ENCODE measurements around the gene RPS6KA5. TPM values are rescaled to one million over a fixed set of nuclear protein-coding genes. Genes with fewer than 3 reads are reported as not detected.
A peak's percentile ranks its signal among the peaks of the same experiment; 100 is the strongest.

RPS6KA5 gene
- polyA plus RNA-seq, 2 of the 4 experiments (the other 2 are of a cell fraction), result 2.2 to 4.1 TPM

GRCh38 chr14:90936757-90937440 is 123.5 kb downstream of the RPS6KA5 start:
- 66% methylated on average over 3 of the region's 3 CpGs for WGBS (ENCODE audit: missing lambda C conversion rate)
- FAIRE-seq (no peak), ATAC-seq (no peak), DNase-seq (ENCODE audit: low read depth in 1 of 2, low spot score in 1 of 2) (no peak)
- Histone ChIP-seq H3K4me3 (no peak overlapping the region), H3K4me2 (no peak overlapping the region), H3K4me1 (no peaks in the 10 kb centered on the region), H3K9me3 (peaks cover 19% of the 10 kb centered on the region; the same call in 1 of the 3 replicates), H3K27ac (no peak overlapping the region)
- TF ChIP-seq PBX3 (IDR thresholded peaks at IDR 0.05), result no peak
- TF ChIP-seq RAD21 (conservative IDR thresholded peaks at IDR 0.05 in 1 of 2, IDR thresholded peaks at IDR 0.05 in 1 of 2), result no peak
- TF ChIP-seq EHMT2 (IDR thresholded peaks at IDR 0.05; ENCODE audit: low read depth), result no peak
- no peak for TF ChIP-seq ZNF302 (CRISPR knock-in tag; IDR thresholded peaks at IDR 0.05)
- ChIA-PET CTCF (no interaction called here), POLR2A (no interaction called here)

DNA sequence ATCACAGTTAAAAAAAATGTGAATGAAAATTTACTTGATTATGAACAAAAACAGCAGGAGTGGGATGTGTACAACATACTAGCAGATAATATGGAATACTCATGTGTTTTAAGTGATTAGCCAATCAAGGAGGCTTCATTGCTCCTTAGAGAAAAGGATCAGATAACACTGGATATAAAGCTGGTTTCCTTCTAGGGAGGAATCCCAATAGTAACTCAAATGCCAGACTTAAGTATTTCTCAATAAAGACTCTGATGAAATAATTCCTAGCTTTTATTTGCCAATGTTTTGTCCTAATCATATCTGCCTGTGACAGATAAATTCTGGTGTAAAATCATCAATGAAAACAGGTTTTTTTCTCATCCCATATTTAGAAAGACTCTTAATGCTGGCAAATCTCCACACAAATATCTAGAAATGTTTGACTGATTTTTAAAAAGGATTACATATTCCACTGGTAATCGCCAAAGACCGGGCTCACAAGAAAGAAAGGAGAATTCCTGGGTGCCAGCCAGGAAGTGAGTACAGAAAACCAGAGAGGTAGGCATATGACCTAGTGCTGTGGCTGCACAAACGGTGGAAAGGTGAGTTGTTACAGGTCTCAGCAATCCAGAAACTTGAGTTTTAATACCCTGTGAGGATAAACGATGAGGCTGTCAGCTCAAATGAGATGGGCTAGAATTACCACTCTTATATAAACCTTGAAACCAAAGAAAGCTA is 135.7 kb downstream of the RPS6KA5 start:
- ATAC-seq (no peak), DNase-seq (ENCODE audit: low read depth in 1 of 2, low spot score in 1 of 2) (no peak), FAIRE-seq (no peak)
- TF ChIP-seq HEYL (CRISPR knock-in tag; IDR thresholded peaks at IDR 0.05) (no peak), EP300 (IDR thresholded peaks at IDR 0.05) (no peak), BHLHE40 (IDR thresholded peaks at IDR 0.05; ENCODE audit: low read depth, low read length) (no peak), KDM1A (IDR thresholded peaks at IDR 0.05; ENCODE audit: low read depth) (no peak), TP53 (CRISPR knock-in tag; IDR thresholded peaks at IDR 0.05) (no peak), TFCP2L1 (CRISPR knock-in tag; IDR thresholded peaks at IDR 0.05) (no peak), MAFK (IDR thresholded peaks at IDR 0.05; ENCODE audit: partially characterized antibody) (no peak), HMGXB4 (CRISPR knock-in tag; IDR thresholded peaks at IDR 0.05; ENCODE audit: borderline replicate concordance) (no peak), E2F6 (IDR thresholded peaks at IDR 0.05; ENCODE audit: borderline replicate concordance, low read depth) (no peak), NPAS2 (CRISPR knock-in tag; IDR thresholded peaks at IDR 0.05; ENCODE audit: borderline replicate concordance) (no peak), CEBPB (IDR thresholded peaks at IDR 0.05) (no peak)
- TF ChIP-seq, protein P1, sequence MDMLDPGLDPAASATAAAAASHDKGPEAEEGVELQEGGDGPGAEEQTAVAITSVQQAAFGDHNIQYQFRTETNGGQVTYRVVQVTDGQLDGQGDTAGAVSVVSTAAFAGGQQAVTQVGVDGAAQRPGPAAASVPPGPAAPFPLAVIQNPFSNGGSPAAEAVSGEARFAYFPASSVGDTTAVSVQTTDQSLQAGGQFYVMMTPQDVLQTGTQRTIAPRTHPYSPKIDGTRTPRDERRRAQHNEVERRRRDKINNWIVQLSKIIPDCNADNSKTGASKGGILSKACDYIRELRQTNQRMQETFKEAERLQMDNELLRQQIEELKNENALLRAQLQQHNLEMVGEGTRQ (IDR thresholded peaks at IDR 0.05), result no peak
- 37% methylated on average over 4 of the region's 4 CpGs for whole genome bisulfite sequencing (ENCODE audit: missing lambda C conversion rate)
- ChIA-PET POLR2A (no interaction called here), CTCF (interaction anchor here (1.1 to 1.4 kb wide), 2 partner anchors 22 to 54 kb away, joined by 3 to 4 read pairs; no protein-coding TSS in a partner anchor)
- Histone ChIP-seq H3K4me1 (no peaks in the 10 kb centered on the region), H3K9me3 (no peaks in the 10 kb centered on the region), H3K4me3 (no peak overlapping the region), H3K4me2 (no peak overlapping the region), H3K27ac (peak overlapping the region in 1 of 2 experiments; percentile 22; a peak in 1 of 6 replicates)

GRCh38 chr14:90922141-90922540 is 138.3 kb downstream of the RPS6KA5 start:
- ChIA-PET POLR2A (no interaction called here), CTCF (interaction anchor here (2.6 kb wide), 1 partner anchor 19 kb away, joined by 9 read pairs; no protein-coding TSS in a partner anchor)
- no peak overlapping the region for H3K4me2 ChIP-seq
- H3K9me3 ChIP-seq, result no peaks in the 10 kb centered on the region
- FAIRE-seq, result no peak
- H3K27ac ChIP-seq, result no peak overlapping the region
- DNase-seq (ENCODE audit: low read depth in 1 of 2, low spot score in 1 of 2), result no peak
- no peak for ATAC-seq
- no peaks in the 10 kb centered on the region for H3K4me1 ChIP-seq
- 66% methylated on average over 4 of the region's 4 CpGs for WGBS (ENCODE audit: missing lambda C conversion rate)
- TF ChIP-seq FOSL2 (IDR thresholded peaks at IDR 0.05), result no peak
- no peak for TF ChIP-seq FOSL2 (CRISPR knock-in tag; IDR thresholded peaks at IDR 0.05)
- no peak for TF ChIP-seq FOSB (CRISPR knock-in tag; IDR thresholded peaks at IDR 0.05)
- TF ChIP-seq, protein P2, sequence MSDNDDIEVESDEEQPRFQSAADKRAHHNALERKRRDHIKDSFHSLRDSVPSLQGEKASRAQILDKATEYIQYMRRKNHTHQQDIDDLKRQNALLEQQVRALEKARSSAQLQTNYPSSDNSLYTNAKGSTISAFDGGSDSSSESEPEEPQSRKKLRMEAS (IDR thresholded peaks at IDR 0.05), result no peak
- no peak for TF ChIP-seq POLR2AphosphoS2 (conservative IDR thresholded peaks at IDR 0.05; ENCODE audit: low read length)
- TF ChIP-seq RFX5 (IDR thresholded peaks at IDR 0.05), result no peak
- TF ChIP-seq HOXA7 (CRISPR knock-in tag; IDR thresholded peaks at IDR 0.05), result no peak
- no peak for TF ChIP-seq PBX3 (IDR thresholded peaks at IDR 0.05)
- TF ChIP-seq FOXS1 (CRISPR knock-in tag; IDR thresholded peaks at IDR 0.05), result no peak
- TF ChIP-seq JUNB (IDR thresholded peaks at IDR 0.05), result no peak
- no peak overlapping the region for H3K4me3 ChIP-seq
